ENCODE results near the gene RBP2.

RBP2 gene

GRCh38 chr3:139476348-139476747, at the start of gene RBP2:
TSS of gene RBP2 (minus strand) at chr3:139476516. CDS start at chr3:139476459, 57 bp downstream.
- FAIRE-seq (no peak), DNase-seq (ENCODE audit: insufficient read length, low spot score) (no peak)

GRCh38 chr3:139524841-139525636, 48.7 kb upstream of the RBP2 start:
- DNase-seq (ENCODE audit: insufficient read length, low spot score): no peak
- no peak for FAIRE-seq

GRCh38 chr3:139523718-139524117, 47.4 kb upstream of the RBP2 start:
- FAIRE-seq (no peak), DNase-seq (ENCODE audit: insufficient read length, low spot score) (no peak)

GRCh38 chr3:139523166-139523565, 46.9 kb upstream of the RBP2 start:
- FAIRE-seq (no peak), DNase-seq (ENCODE audit: insufficient read length, low spot score) (no peak)

- DNase-seq (ENCODE audit: insufficient read length, low spot score) (no peak), FAIRE-seq (no peak)
Measured at GRCh38 chr3:139522421-139522820, 46.1 kb upstream of the RBP2 start.

GRCh38 chr3:139521816-139522215, 45.5 kb upstream of the RBP2 start:
- DNase-seq (ENCODE audit: insufficient read length, low spot score): no peak
- FAIRE-seq: no peak

GRCh38 chr3:139521144-139521543, 44.8 kb upstream of the RBP2 start:
- no peak for DNase-seq (ENCODE audit: insufficient read length, low spot score)
- no peak for FAIRE-seq

GRCh38 chr3:139519998-139520737, 43.9 kb upstream of the RBP2 start:
- no peak for DNase-seq (ENCODE audit: insufficient read length, low spot score)
- FAIRE-seq: no peak

- no peak for FAIRE-seq
Measured at GRCh38 chr3:139518926-139519842, 42.9 kb upstream of the RBP2 start.

GRCh38 chr3:139518306-139518705, 42.0 kb upstream of the RBP2 start:
- FAIRE-seq: no peak

More at GRCh38 chr3:139518926-139519842, 42.9 kb upstream of the RBP2 start:
- no peak for DNase-seq (ENCODE audit: insufficient read length, low spot score)

GRCh38 chr3:139517321-139518065, 41.2 kb upstream of the RBP2 start:
- no peak for DNase-seq (ENCODE audit: insufficient read length, low spot score)
- no peak for FAIRE-seq

More at GRCh38 chr3:139518306-139518705, 42.0 kb upstream of the RBP2 start:
- no peak for DNase-seq (ENCODE audit: insufficient read length, low spot score)

GRCh38 chr3:139514741-139515140, 38.4 kb upstream of the RBP2 start:
- DNase-seq (ENCODE audit: insufficient read length, low spot score): no peak
- FAIRE-seq: no peak

- DNase-seq (ENCODE audit: insufficient read length, low spot score): no peak
- FAIRE-seq: no peak
Measured at GRCh38 chr3:139509631-139510030, 33.3 kb upstream of the RBP2 start.

- no peak for FAIRE-seq
- DNase-seq (ENCODE audit: insufficient read length, low spot score): no peak
Measured at GRCh38 chr3:139506766-139507165, 30.4 kb upstream of the RBP2 start.

GRCh38 chr3:139505829-139506386, 29.6 kb upstream of the RBP2 start:
- FAIRE-seq (no peak), DNase-seq (ENCODE audit: insufficient read length, low spot score) (no peak)

- FAIRE-seq: no peak
- DNase-seq (ENCODE audit: insufficient read length, low spot score): no peak
Measured at GRCh38 chr3:139499536-139499935, 23.2 kb upstream of the RBP2 start.

- peak; percentile 38 for FAIRE-seq
- no peak for DNase-seq (ENCODE audit: insufficient read length, low spot score)
Measured at GRCh38 chr3:139493826-139494385, 17.6 kb upstream of the RBP2 start.

- DNase-seq (ENCODE audit: insufficient read length, low spot score) (no peak), FAIRE-seq (no peak)
Measured at GRCh38 chr3:139491966-139492365, 15.7 kb upstream of the RBP2 start.

GRCh38 chr3:139491027-139491700, 14.8 kb upstream of the RBP2 start:
- DNase-seq (ENCODE audit: insufficient read length, low spot score): no peak

More at GRCh38 chr3:139491027-139491700, 14.8 kb upstream of the RBP2 start:
- FAIRE-seq: no peak
